ENCODE data around the gene IMPDH2. TPM values are rescaled to one million over a fixed set of nuclear protein-coding genes. Genes with fewer than 3 reads are reported as not detected.

IMPDH2 gene
- total and polyA plus RNA-seq, 7 donors: 55.0 to 187 (median 99.0) TPM

- Histone ChIP-seq H3K27me3 (no peaks in the 10 kb centered on the region), H3K36me3 (peaks cover 4 to 43% (median 22%) of the 10 kb centered on the region in 4 donors), H3K27ac (peak overlapping the region; percentile 99 to 100 (median 100)), H3K4me3 (peak overlapping the region; percentile 79 to 96 (median 82)), H3K9me3 (no peaks in the 10 kb centered on the region), H3K4me1 (peaks cover 0 to 52% (median 41%) of the 10 kb centered on the region in 4 donors)
- DNase-seq: peak; percentile 70
- TF ChIP-seq POLR2A (IDR thresholded peaks at IDR 0.05): no peak
- TF ChIP-seq, protein P1, sequence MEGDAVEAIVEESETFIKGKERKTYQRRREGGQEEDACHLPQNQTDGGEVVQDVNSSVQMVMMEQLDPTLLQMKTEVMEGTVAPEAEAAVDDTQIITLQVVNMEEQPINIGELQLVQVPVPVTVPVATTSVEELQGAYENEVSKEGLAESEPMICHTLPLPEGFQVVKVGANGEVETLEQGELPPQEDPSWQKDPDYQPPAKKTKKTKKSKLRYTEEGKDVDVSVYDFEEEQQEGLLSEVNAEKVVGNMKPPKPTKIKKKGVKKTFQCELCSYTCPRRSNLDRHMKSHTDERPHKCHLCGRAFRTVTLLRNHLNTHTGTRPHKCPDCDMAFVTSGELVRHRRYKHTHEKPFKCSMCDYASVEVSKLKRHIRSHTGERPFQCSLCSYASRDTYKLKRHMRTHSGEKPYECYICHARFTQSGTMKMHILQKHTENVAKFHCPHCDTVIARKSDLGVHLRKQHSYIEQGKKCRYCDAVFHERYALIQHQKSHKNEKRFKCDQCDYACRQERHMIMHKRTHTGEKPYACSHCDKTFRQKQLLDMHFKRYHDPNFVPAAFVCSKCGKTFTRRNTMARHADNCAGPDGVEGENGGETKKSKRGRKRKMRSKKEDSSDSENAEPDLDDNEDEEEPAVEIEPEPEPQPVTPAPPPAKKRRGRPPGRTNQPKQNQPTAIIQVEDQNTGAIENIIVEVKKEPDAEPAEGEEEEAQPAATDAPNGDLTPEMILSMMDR (IDR thresholded peaks at IDR 0.05): no peak
- TF ChIP-seq POLR2AphosphoS5 (IDR thresholded peaks at IDR 0.05): no peak
- TF ChIP-seq EP300 (IDR thresholded peaks at IDR 0.05): no peak
- WGBS, 2 donors: 6 to 22% methylated on average over 12 of the region's 12 CpGs
- intact Hi-C loops (cut with DNase I): loop anchor here (5.0 kb wide), 1 partner anchor 70 kb away; the partner anchor contains the start of gene QRICH1
Observed at GRCh38 chr3:49022688-49023171, 6.5 kb downstream of the IMPDH2 start.

GRCh38 chr3:49021813-49022687 lies 7.1 kb downstream of the IMPDH2 start, which contains the start of gene NDUFAF3:
TSS of gene NDUFAF3 (plus strand) at chr3:49022121. CDS start at chr3:49022145, 24 bp downstream.
- Histone ChIP-seq H3K4me1 (peaks cover 0 to 55% (median 47%) of the 10 kb centered on the region in 4 donors), H3K27ac (peak within 1 kb of the TSS; percentile 99 to 100 (median 100)), H3K9me3 (no peaks in the 10 kb centered on the region), H3K36me3 (peaks cover 4 to 39% (median 22%) of the 10 kb centered on the region in 4 donors), H3K4me3 (peak within 1 kb of the TSS; percentile 79 to 96 (median 82)), H3K27me3 (no peaks in the 10 kb centered on the region)
- intact Hi-C loops (cut with DNase I): loop anchor here (5.0 kb wide), 1 partner anchor 70 kb away; the partner anchor contains the start of gene QRICH1
- DNase-seq: peak; percentile 96
- TF ChIP-seq POLR2A (IDR thresholded peaks at IDR 0.05) (peak; percentile 76 to 86), EP300 (IDR thresholded peaks at IDR 0.05) (no peak), POLR2AphosphoS5 (IDR thresholded peaks at IDR 0.05) (peak; percentile 86 to 97 (median 94))
- TF ChIP-seq, protein P1 (IDR thresholded peaks at IDR 0.05): peak; percentile 96 to 98 (median 96)
- WGBS, 2 donors: 0 to 1% methylated on average over 83 of the region's 83 CpGs

GRCh38 chr3:49021213-49021812 lies 7.9 kb downstream of the IMPDH2 start:
- WGBS, 2 donors: 0% methylated on average over 60 of the region's 60 CpGs
- peak overlapping the region; percentile 79 to 96 (median 82) for H3K4me3 ChIP-seq
- DNase-seq: peak; percentile 99
- H3K27me3 ChIP-seq: no peaks in the 10 kb centered on the region
- intact Hi-C loops (cut with DNase I): loop anchor here (5.0 kb wide), 1 partner anchor 71 kb away; the partner anchor contains the start of gene QRICH1
- no peaks in the 10 kb centered on the region for H3K9me3 ChIP-seq
- peak; percentile 91 to 95 for TF ChIP-seq POLR2A (IDR thresholded peaks at IDR 0.05)
- no peak for TF ChIP-seq EP300 (IDR thresholded peaks at IDR 0.05)
- TF ChIP-seq POLR2AphosphoS5 (IDR thresholded peaks at IDR 0.05): peak; percentile 93 to 100 (median 98)
- TF ChIP-seq, protein P1 (IDR thresholded peaks at IDR 0.05): no peak
- H3K27ac ChIP-seq: peak overlapping the region; percentile 99 to 100 (median 100)
- H3K4me1 ChIP-seq: peaks cover 0 to 56% (median 47%) of the 10 kb centered on the region in 4 donors
- peaks cover 4 to 37% (median 22%) of the 10 kb centered on the region in 4 donors for H3K36me3 ChIP-seq

GRCh38 chr3:49020330-49021212 lies 8.6 kb downstream of the IMPDH2 start:
- 0 to 1% methylated on average over 51 of the region's 51 CpGs for WGBS, 2 donors
- intact Hi-C loops (cut with DNase I): loop anchor here (5.0 kb wide), 1 partner anchor 72 kb away; the partner anchor contains the start of gene QRICH1
- peak; percentile 81 for DNase-seq
- Histone ChIP-seq H3K27me3 (no peaks in the 10 kb centered on the region), H3K4me3 (peak overlapping the region; percentile 79 to 96 (median 82)), H3K9me3 (no peaks in the 10 kb centered on the region), H3K4me1 (peaks cover 0 to 56% (median 47%) of the 10 kb centered on the region in 4 donors), H3K27ac (peak overlapping the region; percentile 99 to 100 (median 100)), H3K36me3 (peaks cover 4 to 37% (median 26%) of the 10 kb centered on the region in 4 donors)
- TF ChIP-seq POLR2AphosphoS5 (IDR thresholded peaks at IDR 0.05): no peak
- TF ChIP-seq POLR2A (IDR thresholded peaks at IDR 0.05): no peak
- TF ChIP-seq, protein P1 (IDR thresholded peaks at IDR 0.05): no peak
- TF ChIP-seq EP300 (IDR thresholded peaks at IDR 0.05): no peak
